EH (cell line): ENCODE data around the gene FAM241A.
"Not testable (repeated sequence)": the region's sequence is repeated elsewhere in the genome, so short reads cannot be mapped to it uniquely, and the experiment has no call there.

ENCODE experiments used
- DNase-seq: peaks from one replicate; pipeline ENCODE4 v3.0.0-alpha.2; 2015; ENCODE audit warnings: low read depth

Gene FAM241A

GRCh38 chr4:112138538-112138937 is 6.7 kb upstream of the FAM241A start:
- no peak for DNase-seq

- DNase-seq: peak; percentile 2
These were observed 4.7 kb upstream of the FAM241A start for GRCh38 chr4:112140536-112140935.

- peak; percentile 2 for DNase-seq
These were observed 3.7 kb upstream of the FAM241A start for GRCh38 chr4:112141366-112142138.

GRCh38 chr4:112142182-112142581 is 3.1 kb upstream of the FAM241A start:
- DNase-seq: no peak

- DNase-seq: no peak
These were observed 1.5 kb upstream of the FAM241A start for GRCh38 chr4:112143781-112144180.

GRCh38 chr4:112144546-112145325 is 518 bp upstream of the FAM241A start:
- no peak for DNase-seq

GRCh38 chr4:112145790-112146501 is 692 bp downstream of the FAM241A start:
- DNase-seq: peak; percentile 45

- DNase-seq: no peak
These were observed 1.2 kb downstream of the FAM241A start for GRCh38 chr4:112146502-112146813.

- no peak for DNase-seq
These were observed 2.4 kb downstream of the FAM241A start for GRCh38 chr4:112147697-112148096.

GRCh38 chr4:112150920-112151319 is 5.7 kb downstream of the FAM241A start:
- DNase-seq: no peak

GRCh38 chr4:112152521-112152920 is 7.3 kb downstream of the FAM241A start:
- DNase-seq: no peak

- no peak for DNase-seq
These were observed 8.0 kb downstream of the FAM241A start for GRCh38 chr4:112153211-112153791.

GRCh38 chr4:112156112-112156511 is 10.9 kb downstream of the FAM241A start:
- no peak for DNase-seq

- no peak for DNase-seq
These were observed 11.3 kb downstream of the FAM241A start for GRCh38 chr4:112156553-112156952.

GRCh38 chr4:112163706-112164105 is 18.5 kb downstream of the FAM241A start:
- not testable (repeated sequence) for DNase-seq

- DNase-seq: no peak
These were observed 22.5 kb downstream of the FAM241A start for GRCh38 chr4:112167794-112168193.

- DNase-seq: no peak
These were observed 23.7 kb downstream of the FAM241A start for GRCh38 chr4:112168719-112169500.

- DNase-seq: peak; percentile 89
These were observed 25.3 kb downstream of the FAM241A start for GRCh38 chr4:112170451-112170993.

GRCh38 chr4:112171051-112171763 is 26.0 kb downstream of the FAM241A start:
- DNase-seq: peak; percentile 55

- DNase-seq: no peak
These were observed 26.9 kb downstream of the FAM241A start for GRCh38 chr4:112172180-112172579.
